ENCODE results near the gene ATL1.

DNA sequence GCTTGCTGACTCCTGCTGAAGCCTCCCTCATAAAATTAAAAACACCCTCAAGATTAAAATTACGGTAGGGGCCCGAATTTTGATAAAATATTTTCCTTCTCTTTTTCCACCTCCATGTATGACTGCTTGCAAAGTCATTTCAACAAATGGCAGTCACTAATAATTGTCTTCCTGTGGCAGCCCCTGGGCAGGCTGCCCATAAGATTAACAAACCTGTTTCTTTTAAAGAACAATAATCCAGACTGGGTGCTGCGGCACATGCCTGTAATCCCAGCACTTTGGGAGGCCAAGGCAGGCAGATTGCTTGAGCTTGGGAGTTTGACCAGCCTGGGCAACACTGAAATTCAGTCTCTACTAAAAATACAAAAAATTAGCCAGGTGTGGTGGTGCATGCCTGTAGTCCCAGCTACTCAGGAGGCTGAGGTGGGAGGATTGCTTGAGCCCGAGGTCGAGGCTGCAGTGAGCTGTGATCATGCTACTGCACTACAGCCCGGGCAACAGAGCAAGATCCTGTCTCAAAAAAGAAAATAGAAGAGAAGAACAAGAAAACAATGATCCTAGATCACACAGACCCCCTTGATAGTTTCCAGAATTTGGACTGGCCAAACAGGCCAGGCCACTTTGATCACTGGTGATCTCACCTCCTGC, 99.5 kb downstream of the ATL1 start:
- TF ChIP-seq CBFB (CRISPR knock-in tag; IDR thresholded peaks at IDR 0.05) (no peak), STAG1 (CRISPR knock-in tag; IDR thresholded peaks at IDR 0.05) (no peak), ZNF235 (CRISPR knock-in tag; IDR thresholded peaks at IDR 0.05; ENCODE audit: borderline replicate concordance) (no peak), ZSCAN29 (CRISPR knock-in tag; conservative IDR thresholded peaks at IDR 0.05) (no peak), ZNF225 (CRISPR knock-in tag; IDR thresholded peaks at IDR 0.05) (no peak)
- TF ChIP-seq, protein P1, sequence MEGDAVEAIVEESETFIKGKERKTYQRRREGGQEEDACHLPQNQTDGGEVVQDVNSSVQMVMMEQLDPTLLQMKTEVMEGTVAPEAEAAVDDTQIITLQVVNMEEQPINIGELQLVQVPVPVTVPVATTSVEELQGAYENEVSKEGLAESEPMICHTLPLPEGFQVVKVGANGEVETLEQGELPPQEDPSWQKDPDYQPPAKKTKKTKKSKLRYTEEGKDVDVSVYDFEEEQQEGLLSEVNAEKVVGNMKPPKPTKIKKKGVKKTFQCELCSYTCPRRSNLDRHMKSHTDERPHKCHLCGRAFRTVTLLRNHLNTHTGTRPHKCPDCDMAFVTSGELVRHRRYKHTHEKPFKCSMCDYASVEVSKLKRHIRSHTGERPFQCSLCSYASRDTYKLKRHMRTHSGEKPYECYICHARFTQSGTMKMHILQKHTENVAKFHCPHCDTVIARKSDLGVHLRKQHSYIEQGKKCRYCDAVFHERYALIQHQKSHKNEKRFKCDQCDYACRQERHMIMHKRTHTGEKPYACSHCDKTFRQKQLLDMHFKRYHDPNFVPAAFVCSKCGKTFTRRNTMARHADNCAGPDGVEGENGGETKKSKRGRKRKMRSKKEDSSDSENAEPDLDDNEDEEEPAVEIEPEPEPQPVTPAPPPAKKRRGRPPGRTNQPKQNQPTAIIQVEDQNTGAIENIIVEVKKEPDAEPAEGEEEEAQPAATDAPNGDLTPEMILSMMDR (CRISPR knock-in tag; IDR thresholded peaks at IDR 0.05), result no peak

Data from HepG2 (cell line).